Cerebellar cortex (tissue), 1 donor: ENCODE measurements around the gene KRT72.
A peak's percentile ranks its signal among the peaks of the same experiment; 100 is the strongest.

Experiments
- DNase-seq: peaks from one replicate; pipeline ENCODE4 v3.0.0-alpha.2; 2015; ENCODE audit warnings: low spot score

Gene KRT72

GRCh38 chr12:52600941-52601481, at the start of gene KRT72:
KRT72 (minus strand) TSS chr12:52601463; CDS start chr12:52601452, 11 bp downstream.
- no peak for DNase-seq

GRCh38 chr12:52650520-52651081, 49.3 kb upstream of the KRT72 start:
- DNase-seq, result no peak

- DNase-seq, result no peak
Observed at GRCh38 chr12:52649066-52649465, 47.8 kb upstream of the KRT72 start.

GRCh38 chr12:52648012-52648550, 46.8 kb upstream of the KRT72 start:
- DNase-seq, result no peak

GRCh38 chr12:52647601-52648000, 46.3 kb upstream of the KRT72 start:
- no peak for DNase-seq

GRCh38 chr12:52646613-52647012, 45.4 kb upstream of the KRT72 start:
- no peak for DNase-seq

- no peak for DNase-seq
Observed at GRCh38 chr12:52645982-52646381, 44.7 kb upstream of the KRT72 start.

GRCh38 chr12:52645120-52645761, 44.0 kb upstream of the KRT72 start:
- no peak for DNase-seq

GRCh38 chr12:52644078-52644415, 42.8 kb upstream of the KRT72 start:
- no peak for DNase-seq

- DNase-seq, result no peak
Observed at GRCh38 chr12:52643233-52644077, 42.2 kb upstream of the KRT72 start.

GRCh38 chr12:52641468-52641867, 40.2 kb upstream of the KRT72 start:
- no peak for DNase-seq

GRCh38 chr12:52637299-52637698, 36.0 kb upstream of the KRT72 start:
- no peak for DNase-seq

- DNase-seq, result no peak
Observed at GRCh38 chr12:52636592-52637258, 35.5 kb upstream of the KRT72 start.

- no peak for DNase-seq
Observed at GRCh38 chr12:52636189-52636588, 34.9 kb upstream of the KRT72 start.

GRCh38 chr12:52634266-52635056, 33.2 kb upstream of the KRT72 start:
- DNase-seq, result peak; percentile 47

- no peak for DNase-seq
Observed at GRCh38 chr12:52633383-52633782, 32.1 kb upstream of the KRT72 start.

GRCh38 chr12:52632656-52633055, 31.4 kb upstream of the KRT72 start:
- DNase-seq, result no peak

GRCh38 chr12:52631676-52632459, 30.6 kb upstream of the KRT72 start:
- no peak for DNase-seq

- DNase-seq, result no peak
Observed at GRCh38 chr12:52631264-52631663, 30.0 kb upstream of the KRT72 start.

- DNase-seq, result no peak
Observed at GRCh38 chr12:52630599-52631200, 29.4 kb upstream of the KRT72 start.
